Coronary artery (tissue), 2 donors: ENCODE results near the gene PLSCR3.

ENCODE experiments used
- DNase-seq: peaks from one replicate; pipeline ENCODE4 v3.0.0-alpha.2; 2017; ENCODE audit warnings: low spot score
- H3K27ac ChIP-seq, 2 donors: fragments of 200-600 bp; sonication (generic); one replicate each; pipeline ENCODE4 v1.5.1; 2016 to 2019
- H3K4me3 ChIP-seq: fragments of 200-600 bp; sonication (generic); 2 replicates; pipeline ENCODE4 v1.5.1; 2016; ENCODE audit warnings: mild to moderate bottlenecking, moderate library complexity
- CTCF ChIP-seq: fragments of 200-600 bp; sonication (generic); IDR thresholded peaks from one replicate; pipeline ENCODE4 v1.5.1; 2019; ENCODE audit warnings: antibody characterized with exemption

PLSCR3 gene

GRCh38 chr17:7347630-7348477, 46.5 kb downstream of the PLSCR3 start:
- TF ChIP-seq CTCF: no peak
- Histone ChIP-seq H3K4me3 (no peak overlapping the region), H3K27ac (no peak overlapping the region)
- DNase-seq: peak; percentile 72

GRCh38 chr17:7346761-7347614, 47.3 kb downstream of the PLSCR3 start:
- peak; percentile 73 for DNase-seq

GRCh38 chr17:7343250-7343649, 51.1 kb downstream of the PLSCR3 start:
- Histone ChIP-seq H3K27ac (no peak overlapping the region), H3K4me3 (no peak overlapping the region)
- TF ChIP-seq CTCF: no peak
- DNase-seq: no peak

More at GRCh38 chr17:7346761-7347614, 47.3 kb downstream of the PLSCR3 start:
- Histone ChIP-seq H3K4me3 (no peak overlapping the region), H3K27ac (no peak overlapping the region)
- no peak for TF ChIP-seq CTCF

GRCh38 chr17:7341842-7342241, 52.5 kb downstream of the PLSCR3 start:
- Histone ChIP-seq H3K27ac (no peak overlapping the region), H3K4me3 (no peak overlapping the region)
- DNase-seq: no peak
- no peak for TF ChIP-seq CTCF

GRCh38 chr17:7340179-7340578, 54.1 kb downstream of the PLSCR3 start:
- no peak for TF ChIP-seq CTCF
- no peak overlapping the region for H3K27ac ChIP-seq
- H3K4me3 ChIP-seq: no peak overlapping the region
- DNase-seq: no peak
